Liver (tissue), 9 donors: Measurements from ENCODE around the gene RFLNA. TPM values are rescaled to one million over a fixed set of nuclear protein-coding genes. Genes with fewer than 3 reads are reported as not detected.

Source experiments
- DNase-seq: peaks from one replicate; pipeline ENCODE4 v3.0.0-alpha.2; 2017; ENCODE audit warnings: low spot score
- H3K27ac ChIP-seq, 2 donors: one replicate each; pipeline ENCODE4 v1.7.0; 2013; ENCODE audit warnings: inconsistent platforms in 2 of 2, low read length in 2 of 2, control low read depth in 1 of 2, low read depth in 1 of 2, mild to moderate bottlenecking in 1 of 2
- H3K27me3 ChIP-seq, 4 donors: one replicate each; pipeline versions ENCODE4 v1.6.1 to v1.7.0; 2013; ENCODE audit warnings: low read length in 3 of 4, inconsistent platforms in 1 of 4, mild to moderate bottlenecking in 1 of 4, moderate library complexity in 1 of 4; ENCODE audit not compliant: control insufficient read depth in 4 of 4, insufficient read depth in 4 of 4
- H3K36me3 ChIP-seq, 4 donors: one replicate each; pipeline versions ENCODE4 v1.6.1 to v1.7.0; 2013; ENCODE audit warnings: low read length in 3 of 4, mild to moderate bottlenecking in 3 of 4, low read depth in 1 of 4, moderate library complexity in 1 of 4; ENCODE audit not compliant: control insufficient read depth in 4 of 4, insufficient read depth in 3 of 4
- H3K4me1 ChIP-seq, 4 donors: one replicate each; pipeline versions ENCODE4 v1.6.1 to v1.7.0; 2013; ENCODE audit warnings: low read length in 3 of 4, mild to moderate bottlenecking in 3 of 4, moderate library complexity in 1 of 4; ENCODE audit not compliant: control insufficient read depth in 4 of 4, insufficient read depth in 4 of 4
- H3K4me3 ChIP-seq, 3 donors: one replicate each; pipeline versions ENCODE4 v1.6.1 to v1.7.0; 2013; ENCODE audit warnings: low read length in 3 of 3, control low read depth in 1 of 3, low read depth in 1 of 3, mild to moderate bottlenecking in 1 of 3
- H3K9ac ChIP-seq, 2 donors: one replicate each; pipeline ENCODE4 v1.7.0; 2013; ENCODE audit warnings: low read length in 2 of 2, mild to moderate bottlenecking in 2 of 2, moderate library complexity in 2 of 2, control low read depth in 1 of 2, low read depth in 1 of 2
- H3K9me3 ChIP-seq, 4 donors: one replicate each; pipeline versions ENCODE4 v1.6.1 to v1.7.0; 2013; ENCODE audit warnings: low read length in 3 of 4; ENCODE audit not compliant: control insufficient read depth in 4 of 4
- ATF3 ChIP-seq: IDR thresholded peaks from 2 replicates; pipeline ENCODE4 v1.6.1; 2016; ENCODE audit warnings: antibody characterized with exemption
- CTCF ChIP-seq: fragments of 150-350 bp; IDR thresholded peaks from 2 replicates; pipeline ENCODE4 v1.5.1; 2017; ENCODE audit warnings: improper control_type of control experiment, low read depth, low read length; ENCODE audit not compliant: missing input control
- EGR1 ChIP-seq, 2 donors: IDR thresholded peaks; 2 replicates each; pipeline ENCODE4 v1.6.1; 2016 to 2018; ENCODE audit warnings: antibody characterized with exemption in 2 of 2, low read depth in 2 of 2
- FOXA1 ChIP-seq: IDR thresholded peaks from 2 replicates; pipeline ENCODE4 v1.6.1; 2016; ENCODE audit warnings: antibody characterized with exemption
- FOXA2 ChIP-seq: IDR thresholded peaks from 2 replicates; pipeline ENCODE4 v1.6.1; 2016; ENCODE audit warnings: antibody characterized with exemption
- GABPA ChIP-seq, 2 donors: IDR thresholded peaks in 1 of 2; conservative IDR thresholded peaks in 1 of 2; 2 replicates each; pipeline ENCODE4 v1.6.1; 2016; ENCODE audit warnings: antibody characterized with exemption in 2 of 2, mild to moderate bottlenecking in 1 of 2, moderate library complexity in 1 of 2
- HNF4A ChIP-seq, 2 donors: conservative IDR thresholded peaks; 2 replicates each; pipeline ENCODE4 v1.6.1; 2016; ENCODE audit warnings: antibody characterized with exemption in 2 of 2, mild to moderate bottlenecking in 2 of 2
- HNF4G ChIP-seq: IDR thresholded peaks from 2 replicates; pipeline ENCODE4 v1.6.1; 2016; ENCODE audit warnings: antibody characterized with exemption
- JUND ChIP-seq, 2 donors: IDR thresholded peaks; 2 replicates each; pipeline ENCODE4 v1.6.1; 2016; ENCODE audit warnings: antibody characterized with exemption in 2 of 2
- MAX ChIP-seq: IDR thresholded peaks from 2 replicates; pipeline ENCODE4 v1.6.1; 2016; ENCODE audit warnings: antibody characterized with exemption
- NR2F2 ChIP-seq: IDR thresholded peaks from 2 replicates; pipeline ENCODE4 v1.6.1; 2016; ENCODE audit warnings: antibody characterized with exemption
- RAD21 ChIP-seq, 2 donors: IDR thresholded peaks; 2 replicates each; pipeline ENCODE4 v1.6.1; 2016; ENCODE audit warnings: antibody characterized with exemption in 2 of 2, mild to moderate bottlenecking in 2 of 2
- REST ChIP-seq: IDR thresholded peaks from 2 replicates; pipeline ENCODE4 v1.6.1; 2016; ENCODE audit warnings: antibody characterized with exemption, mild to moderate bottlenecking
- RXRA ChIP-seq, 2 donors: IDR thresholded peaks; 2 replicates each; pipeline ENCODE4 v1.6.1; 2017 to 2018; ENCODE audit warnings: antibody characterized with exemption in 2 of 2, mild to moderate bottlenecking in 1 of 2
- SP1 ChIP-seq: IDR thresholded peaks from 2 replicates; pipeline ENCODE4 v1.6.1; 2018; ENCODE audit warnings: antibody characterized with exemption, mild to moderate bottlenecking
- TAF1 ChIP-seq: conservative IDR thresholded peaks from 2 replicates; pipeline ENCODE4 v1.6.1; 2016; ENCODE audit warnings: antibody characterized with exemption, mild to moderate bottlenecking
- YY1 ChIP-seq: IDR thresholded peaks from 2 replicates; pipeline ENCODE4 v1.6.1; 2016; ENCODE audit warnings: antibody characterized with exemption, mild to moderate bottlenecking
- ZBTB33 ChIP-seq: IDR thresholded peaks from 2 replicates; pipeline ENCODE4 v1.6.1; 2016; ENCODE audit warnings: antibody characterized with exemption
- WGBS: extraction: QIAGEN DNeasy Blood & Tissue Kit; methylation state at CpG from one replicate; pipeline ENCODE4 v1.1.7; 2013; 5-methylcytosine and 5-hydroxymethylcytosine counted together
- polyA plus RNA-seq, 2 donors: library from polyadenylated mRNA; stranded (reverse) in 1 of 2; unstranded in 1 of 2; fragments of 200-250 nt in 1 of 2; fragments of >200 nt in 1 of 2; fragmentation: Nextera tagmentation in 1 of 2; extraction: Ambion mirVana in 1 of 2; gene quantifications; one replicate each; pipeline versions ENCODE4 v1.2.1 to v1.2.3, GENCODE V29; 2013 to 2015
- total RNA-seq, 2 donors: library from RNA; depleted of rRNA; stranded (reverse); fragments of >200 nt; gene quantifications; one replicate each; pipeline ENCODE4 v1.2.3, GENCODE V29; 2014
- donor health status: healthy.
- donor health status: healthy.
- donor health status: healthy.
- donor health status: healthy.
- donor health status: healthy.

Gene RFLNA
- total and polyA plus RNA-seq, 4 donors, result 0.05 TPM; not detected in 2

- Histone ChIP-seq H3K36me3 (peaks cover 0 to 7% (median under 1%) of the 10 kb centered on the region in 4 donors), H3K9me3 (no peaks in the 10 kb centered on the region), H3K27ac (no peak overlapping the region), H3K27me3 (no peaks in the 10 kb centered on the region), H3K4me3 (no peak overlapping the region), H3K4me1 (peaks cover 22 to 43% (median 32%) of the 10 kb centered on the region in 4 donors), H3K9ac (no peak overlapping the region)
- DNase-seq, result no peak
- WGBS, result 92% methylated on average over 23 of the region's 23 CpGs
- TF ChIP-seq MAX, result no peak
- TF ChIP-seq RAD21 (IDR thresholded peaks at IDR 0.05), result no peak
- no peak for TF ChIP-seq RXRA (IDR thresholded peaks at IDR 0.05)
- TF ChIP-seq JUND (IDR thresholded peaks at IDR 0.05), result no peak
- TF ChIP-seq YY1, result no peak
- TF ChIP-seq NR2F2, result no peak
- TF ChIP-seq ATF3, result no peak
- no peak for TF ChIP-seq HNF4G
- no peak for TF ChIP-seq TAF1
- no peak for TF ChIP-seq SP1
- TF ChIP-seq GABPA (IDR thresholded peaks at IDR 0.05 in 1 of 2, conservative IDR thresholded peaks at IDR 0.05 in 1 of 2), result no peak
- TF ChIP-seq FOXA2, result no peak
- no peak for TF ChIP-seq EGR1 (IDR thresholded peaks at IDR 0.05; ENCODE audit: low read depth in 2 of 2)
- TF ChIP-seq HNF4A (conservative IDR thresholded peaks at IDR 0.05), result no peak
- TF ChIP-seq FOXA1, result no peak
- TF ChIP-seq CTCF, result no peak
- no peak for TF ChIP-seq ZBTB33
- no peak for TF ChIP-seq REST
These were observed 68.6 kb downstream of the RFLNA start for GRCh38 chr12:124363353-124363965.
